Midbrain (tissue), 1 donor: Measurements from ENCODE around the gene FA2H.
"Not testable (repeated sequence)": the region's sequence is repeated elsewhere in the genome, so short reads cannot be mapped to it uniquely, and the experiment has no call there.

Experiments
- DNase-seq: peaks from one replicate; lab custom pipeline; 2025; lab: John Stamatoyannopoulos, UW

FA2H gene

GRCh38 chr16:74679983-74680382 lies 94.6 kb downstream of the FA2H start:
- no peak for DNase-seq

GRCh38 chr16:74677868-74678267 lies 96.8 kb downstream of the FA2H start:
- DNase-seq, result no peak

GRCh38 chr16:74673876-74674275 lies 100.7 kb downstream of the FA2H start:
- no peak for DNase-seq

GRCh38 chr16:74668877-74669276 lies 105.7 kb downstream of the FA2H start:
- not testable (repeated sequence) for DNase-seq

- DNase-seq, result peak; percentile 31
Observed at GRCh38 chr16:74667255-74667700, 107.3 kb downstream of the FA2H start.

GRCh38 chr16:74666425-74667254 lies 108.0 kb downstream of the FA2H start, which contains the start of gene RFWD3:
Gene RFWD3 (minus strand): TSS chr16:74666877. CDS start chr16:74661449, 5,428 bp downstream.
- DNase-seq, result peak; percentile 98

GRCh38 chr16:74666010-74666421 lies 108.6 kb downstream of the FA2H start:
- DNase-seq, result no peak
